ENCODE results near the gene RPL27A.

DNA sequence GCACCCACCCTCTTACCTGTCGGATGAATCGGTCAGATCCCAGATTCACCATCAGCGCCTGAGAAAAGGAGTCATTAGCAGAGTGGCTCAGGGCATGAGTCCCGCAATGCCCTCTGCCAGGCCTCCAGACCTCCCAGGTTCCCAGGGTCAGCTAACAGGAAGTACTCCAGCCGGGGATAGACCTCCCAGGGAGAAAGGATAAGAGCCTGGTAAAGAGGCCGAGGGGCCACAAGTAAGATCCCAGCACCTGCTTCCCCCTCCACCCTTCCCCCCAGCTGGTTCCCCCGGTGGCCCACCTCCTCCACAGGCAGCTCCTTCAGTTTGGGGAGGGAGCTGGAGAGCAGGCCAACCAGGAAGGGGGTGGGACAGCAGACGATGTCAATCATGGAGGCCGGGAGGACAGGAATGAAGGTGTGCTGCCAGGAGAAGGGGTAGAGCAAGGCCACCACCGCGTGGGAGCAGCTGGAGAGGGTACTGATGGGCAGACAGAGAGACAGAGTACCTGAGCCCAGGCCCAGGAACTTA is 16.4 kb downstream of the RPL27A start:
- no peak for TF ChIP-seq POLR2AphosphoS5 (IDR thresholded peaks at IDR 0.05; ENCODE audit: low read depth, low read length)
- no peak for TF ChIP-seq POLR2A (IDR thresholded peaks at IDR 0.05; ENCODE audit: low read depth, low read length)

Measured in GM12892 (cell line).